HCT116 (cell line): Measurements from ENCODE around the gene GDF2.

Source experiments
- EZH2phosphoT487 ChIP-seq: fragments of 200-600 bp; IDR thresholded peaks from 2 replicates; pipeline ENCODE4 v1.6.1; 2018; ENCODE audit warnings: antibody characterized with exemption, borderline replicate concordance
- POLR2A ChIP-seq: IDR thresholded peaks from 2 replicates; pipeline ENCODE4 v1.7.0; 2011; ENCODE audit warnings: borderline replicate concordance; ENCODE audit not compliant: insufficient read depth, insufficient read length; ENCODE audit errors: extremely low read depth
- POLR2AphosphoS5 ChIP-seq: IDR thresholded peaks from 2 replicates; pipeline ENCODE4 v1.6.1; 2011; ENCODE audit warnings: mild to moderate bottlenecking, low read depth, low read length, moderate library complexity
- SP1 ChIP-seq: IDR thresholded peaks from 2 replicates; pipeline ENCODE4 v1.6.1; 2012; ENCODE audit warnings: low read depth
- TF ChIP-seq, protein P1 (sequence below), 3 experiments: fragments of 200-600 bp in 1 of 3; sonication (generic) in 1 of 3; IDR thresholded peaks in 2 of 3; conservative IDR thresholded peaks in 1 of 3; 2 replicates each; pipeline ENCODE4 v1.5.1; 2012 to 2017; ENCODE audit warnings: low read depth in 2 of 3, low read length in 2 of 3, antibody characterized with exemption in 1 of 3, borderline replicate concordance in 1 of 3, control low read depth in 1 of 3, mild to moderate bottlenecking in 1 of 3, mixed read lengths in 1 of 3, mixed run types in 1 of 3, moderate library complexity in 1 of 3; ENCODE audit not compliant: insufficient read depth in 1 of 3
- TF ChIP-seq, protein P2 (sequence below): IDR thresholded peaks from 2 replicates; pipeline ENCODE4 v1.6.1; 2012; ENCODE audit warnings: low read depth

DNA sequence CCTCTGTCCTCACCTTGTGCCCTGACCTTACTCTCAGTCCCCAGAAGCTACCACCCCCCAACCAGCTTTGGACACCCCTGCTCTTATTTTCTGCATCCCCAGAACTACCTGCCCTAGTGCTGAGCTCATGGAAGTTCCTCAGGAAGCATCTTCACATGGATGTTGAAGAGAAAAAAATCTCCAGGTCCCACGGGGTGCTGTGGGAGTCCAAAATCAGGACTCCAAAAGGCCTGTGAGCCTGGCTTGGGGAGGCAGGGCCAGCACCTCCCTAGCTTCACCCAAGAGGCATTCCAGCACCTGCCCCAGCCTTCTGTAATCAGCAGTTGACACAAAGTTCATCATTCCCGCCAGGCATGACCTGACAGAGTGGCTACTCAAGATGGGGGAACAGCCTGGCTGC is 43.0 kb upstream of the GDF2 start:
- TF ChIP-seq, protein P1, sequence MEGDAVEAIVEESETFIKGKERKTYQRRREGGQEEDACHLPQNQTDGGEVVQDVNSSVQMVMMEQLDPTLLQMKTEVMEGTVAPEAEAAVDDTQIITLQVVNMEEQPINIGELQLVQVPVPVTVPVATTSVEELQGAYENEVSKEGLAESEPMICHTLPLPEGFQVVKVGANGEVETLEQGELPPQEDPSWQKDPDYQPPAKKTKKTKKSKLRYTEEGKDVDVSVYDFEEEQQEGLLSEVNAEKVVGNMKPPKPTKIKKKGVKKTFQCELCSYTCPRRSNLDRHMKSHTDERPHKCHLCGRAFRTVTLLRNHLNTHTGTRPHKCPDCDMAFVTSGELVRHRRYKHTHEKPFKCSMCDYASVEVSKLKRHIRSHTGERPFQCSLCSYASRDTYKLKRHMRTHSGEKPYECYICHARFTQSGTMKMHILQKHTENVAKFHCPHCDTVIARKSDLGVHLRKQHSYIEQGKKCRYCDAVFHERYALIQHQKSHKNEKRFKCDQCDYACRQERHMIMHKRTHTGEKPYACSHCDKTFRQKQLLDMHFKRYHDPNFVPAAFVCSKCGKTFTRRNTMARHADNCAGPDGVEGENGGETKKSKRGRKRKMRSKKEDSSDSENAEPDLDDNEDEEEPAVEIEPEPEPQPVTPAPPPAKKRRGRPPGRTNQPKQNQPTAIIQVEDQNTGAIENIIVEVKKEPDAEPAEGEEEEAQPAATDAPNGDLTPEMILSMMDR (IDR thresholded peaks at IDR 0.05 in 2 of 3, conservative IDR thresholded peaks at IDR 0.05 in 1 of 3; ENCODE audit: borderline replicate concordance in 1 of 3, insufficient read depth in 1 of 3, low read depth in 2 of 3, low read length in 2 of 3) = no peak
- TF ChIP-seq POLR2AphosphoS5 (no peak), EZH2phosphoT487 (no peak), POLR2A (no peak), SP1 (no peak)
- TF ChIP-seq, protein P2, sequence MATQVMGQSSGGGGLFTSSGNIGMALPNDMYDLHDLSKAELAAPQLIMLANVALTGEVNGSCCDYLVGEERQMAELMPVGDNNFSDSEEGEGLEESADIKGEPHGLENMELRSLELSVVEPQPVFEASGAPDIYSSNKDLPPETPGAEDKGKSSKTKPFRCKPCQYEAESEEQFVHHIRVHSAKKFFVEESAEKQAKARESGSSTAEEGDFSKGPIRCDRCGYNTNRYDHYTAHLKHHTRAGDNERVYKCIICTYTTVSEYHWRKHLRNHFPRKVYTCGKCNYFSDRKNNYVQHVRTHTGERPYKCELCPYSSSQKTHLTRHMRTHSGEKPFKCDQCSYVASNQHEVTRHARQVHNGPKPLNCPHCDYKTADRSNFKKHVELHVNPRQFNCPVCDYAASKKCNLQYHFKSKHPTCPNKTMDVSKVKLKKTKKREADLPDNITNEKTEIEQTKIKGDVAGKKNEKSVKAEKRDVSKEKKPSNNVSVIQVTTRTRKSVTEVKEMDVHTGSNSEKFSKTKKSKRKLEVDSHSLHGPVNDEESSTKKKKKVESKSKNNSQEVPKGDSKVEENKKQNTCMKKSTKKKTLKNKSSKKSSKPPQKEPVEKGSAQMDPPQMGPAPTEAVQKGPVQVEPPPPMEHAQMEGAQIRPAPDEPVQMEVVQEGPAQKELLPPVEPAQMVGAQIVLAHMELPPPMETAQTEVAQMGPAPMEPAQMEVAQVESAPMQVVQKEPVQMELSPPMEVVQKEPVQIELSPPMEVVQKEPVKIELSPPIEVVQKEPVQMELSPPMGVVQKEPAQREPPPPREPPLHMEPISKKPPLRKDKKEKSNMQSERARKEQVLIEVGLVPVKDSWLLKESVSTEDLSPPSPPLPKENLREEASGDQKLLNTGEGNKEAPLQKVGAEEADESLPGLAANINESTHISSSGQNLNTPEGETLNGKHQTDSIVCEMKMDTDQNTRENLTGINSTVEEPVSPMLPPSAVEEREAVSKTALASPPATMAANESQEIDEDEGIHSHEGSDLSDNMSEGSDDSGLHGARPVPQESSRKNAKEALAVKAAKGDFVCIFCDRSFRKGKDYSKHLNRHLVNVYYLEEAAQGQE = no peak
